ENCODE data around the gene COQ5. TPM values are rescaled to one million over a fixed set of nuclear protein-coding genes. Genes with fewer than 3 reads are reported as not detected.
"Not testable (repeated sequence)": the region's sequence is repeated elsewhere in the genome, so short reads cannot be mapped to it uniquely, and the experiment has no call there.

COQ5 gene
- total RNA-seq, 4 donors from 2014 or later, result 12.1 to 25.3 (median 21.4) TPM

DNA sequence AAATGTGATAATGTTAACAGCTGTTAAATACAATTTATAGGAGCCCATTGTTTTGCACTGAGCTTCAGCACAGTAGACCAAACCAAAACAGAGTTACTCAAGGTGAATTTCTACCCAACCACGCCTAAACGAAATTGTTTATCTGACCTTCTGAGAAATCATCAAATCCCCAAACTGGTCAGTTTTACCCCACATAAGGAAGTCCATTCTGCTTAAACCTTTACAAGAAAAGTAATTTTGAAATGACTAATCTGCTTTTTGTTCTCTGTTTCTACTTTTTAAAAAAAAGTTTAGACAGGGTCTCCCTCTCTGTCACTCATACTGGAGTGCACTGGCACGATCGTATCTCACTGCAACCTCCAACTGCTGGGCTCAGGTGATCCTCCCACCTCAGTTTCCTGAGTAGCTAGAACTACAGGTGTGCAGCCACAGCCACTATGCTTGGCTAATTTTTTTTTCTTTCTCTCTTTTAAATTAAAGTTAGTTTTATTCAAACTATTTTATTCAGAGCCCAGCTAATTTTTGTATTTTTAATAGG is 3.8 kb upstream of the COQ5 start:
- H3K9me3 ChIP-seq, result no peaks in the 10 kb centered on the region
- no peak for TF ChIP-seq POLR2AphosphoS5 (IDR thresholded peaks at IDR 0.05)
- TF ChIP-seq EP300 (IDR thresholded peaks at IDR 0.05), result no peak
- TF ChIP-seq, protein P1, sequence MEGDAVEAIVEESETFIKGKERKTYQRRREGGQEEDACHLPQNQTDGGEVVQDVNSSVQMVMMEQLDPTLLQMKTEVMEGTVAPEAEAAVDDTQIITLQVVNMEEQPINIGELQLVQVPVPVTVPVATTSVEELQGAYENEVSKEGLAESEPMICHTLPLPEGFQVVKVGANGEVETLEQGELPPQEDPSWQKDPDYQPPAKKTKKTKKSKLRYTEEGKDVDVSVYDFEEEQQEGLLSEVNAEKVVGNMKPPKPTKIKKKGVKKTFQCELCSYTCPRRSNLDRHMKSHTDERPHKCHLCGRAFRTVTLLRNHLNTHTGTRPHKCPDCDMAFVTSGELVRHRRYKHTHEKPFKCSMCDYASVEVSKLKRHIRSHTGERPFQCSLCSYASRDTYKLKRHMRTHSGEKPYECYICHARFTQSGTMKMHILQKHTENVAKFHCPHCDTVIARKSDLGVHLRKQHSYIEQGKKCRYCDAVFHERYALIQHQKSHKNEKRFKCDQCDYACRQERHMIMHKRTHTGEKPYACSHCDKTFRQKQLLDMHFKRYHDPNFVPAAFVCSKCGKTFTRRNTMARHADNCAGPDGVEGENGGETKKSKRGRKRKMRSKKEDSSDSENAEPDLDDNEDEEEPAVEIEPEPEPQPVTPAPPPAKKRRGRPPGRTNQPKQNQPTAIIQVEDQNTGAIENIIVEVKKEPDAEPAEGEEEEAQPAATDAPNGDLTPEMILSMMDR (IDR thresholded peaks at IDR 0.05), result no peak
- TF ChIP-seq POLR2A (IDR thresholded peaks at IDR 0.05; ENCODE audit: low read depth), result no peak
- no peak for DNase-seq (ENCODE audit: extremely low spot score)
- no peaks in the 10 kb centered on the region for H3K27me3 ChIP-seq
- whole genome bisulfite sequencing, result 71% methylated on average over 4 of the region's 4 CpGs
- no peak overlapping the region for H3K4me3 ChIP-seq
- H3K27ac ChIP-seq (replicated peaks in 1 of 4), result no peak overlapping the region
- H3K4me1 ChIP-seq, result peaks cover 22 to 47% (median 45%) of the 10 kb centered on the region in 4 donors
- peaks cover 0 to 12% (median 0%) of the 10 kb centered on the region in 4 donors for H3K36me3 ChIP-seq
- intact Hi-C loops (cut with DNase I), result no loop called here

DNA sequence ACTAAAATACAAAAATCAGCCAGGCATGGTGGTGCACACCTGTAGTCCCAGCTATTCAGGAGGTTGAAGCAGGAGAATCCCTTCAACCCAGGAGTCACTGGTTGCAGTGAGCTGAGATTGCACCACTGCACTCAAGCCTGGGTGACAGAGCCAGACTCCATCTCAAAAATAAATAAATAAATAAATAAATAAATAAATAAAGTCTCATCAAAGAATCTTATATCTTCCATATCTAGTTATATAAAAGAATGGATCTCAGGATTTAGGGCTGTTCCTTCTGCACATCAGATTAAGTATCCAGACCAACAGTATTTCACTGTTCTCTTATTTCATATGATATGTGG is 1.4 kb upstream of the COQ5 start:
- intact Hi-C loops (cut with DNase I); H3K27me3 ChIP-seq; DNase-seq (ENCODE audit: extremely low spot score); H3K36me3 ChIP-seq; H3K9me3 ChIP-seq: not testable (repeated sequence)
- peak overlapping the region; percentile 69 to 94 (median 80) for H3K4me3 ChIP-seq
- H3K4me1 ChIP-seq, result peaks cover 0 to 24% (median 22%) of the 10 kb centered on the region in 4 donors
- H3K27ac ChIP-seq (replicated peaks in 1 of 4), result peak overlapping the region; percentile 90 to 95 (median 94)

DNA sequence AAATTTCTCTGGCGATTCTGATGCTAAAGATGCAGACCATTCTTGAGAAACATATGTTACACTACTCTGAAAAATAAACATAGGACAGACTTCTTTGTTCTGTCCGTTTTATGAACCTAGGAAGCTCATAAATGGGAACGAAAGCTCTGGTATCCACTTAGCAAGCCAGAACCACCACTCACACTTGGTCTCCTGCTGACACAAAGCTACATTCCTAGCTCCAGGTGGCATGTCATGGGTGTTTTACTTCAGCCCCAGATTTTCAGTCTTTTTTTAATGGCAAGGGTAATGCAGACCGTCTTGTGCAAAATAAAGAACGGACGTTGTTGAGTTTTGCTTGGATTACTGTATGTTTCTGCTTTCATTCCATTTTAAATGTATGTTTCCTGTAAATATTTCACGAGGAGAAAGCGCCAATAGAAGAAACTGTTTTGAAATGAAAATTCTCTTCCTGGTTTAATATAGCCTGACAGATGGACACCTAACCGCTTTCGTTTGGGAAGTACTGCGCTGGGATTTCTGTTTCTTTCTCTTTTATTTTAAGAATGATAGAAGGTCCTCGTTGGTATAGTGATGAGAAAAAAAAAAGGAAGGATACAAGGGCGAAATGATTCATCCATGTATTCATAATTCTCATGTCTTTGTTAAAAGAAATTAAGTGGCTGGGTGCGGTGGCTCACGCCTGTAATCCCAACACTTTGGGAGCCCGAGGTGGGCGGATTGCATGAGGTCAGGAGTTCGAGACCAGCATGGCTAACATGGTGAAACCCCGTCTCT is 871 bp upstream of the COQ5 start:
- intact Hi-C loops (cut with DNase I), result loop anchor here (2.0 kb wide), 1 partner anchor 33 kb away; the partner anchor contains the start of gene DYNLL1
- H3K27ac ChIP-seq (replicated peaks in 1 of 4), result peak overlapping the region; percentile 90 to 95 (median 94)

DNA sequence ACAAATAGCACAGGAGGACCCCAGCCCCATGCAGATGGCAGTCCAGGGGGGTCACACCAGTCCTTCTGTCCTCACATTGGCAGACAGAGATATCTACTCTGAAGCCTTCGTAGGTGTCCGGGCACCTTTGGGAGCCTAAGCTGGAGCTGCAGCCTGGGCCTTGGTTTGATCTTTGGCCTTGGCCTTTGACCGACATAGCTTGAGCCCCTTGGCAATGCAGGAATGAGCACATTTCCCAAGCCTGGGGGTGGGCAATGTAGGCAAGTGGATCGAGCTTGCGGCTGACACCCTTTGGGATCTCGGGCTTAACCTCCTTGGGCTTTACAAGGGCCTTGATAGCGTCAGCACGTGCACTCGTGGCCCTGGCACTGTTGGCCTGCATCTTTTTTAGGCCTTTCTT is 6.4 kb downstream of the COQ5 start:
- Histone ChIP-seq H3K4me1 (peaks cover 0 to 3% (median 0%) of the 10 kb centered on the region in 4 donors), H3K27me3 (no peaks in the 10 kb centered on the region), H3K9me3 (no peaks in the 10 kb centered on the region), H3K36me3 (peaks cover 0 to 55% (median 21%) of the 10 kb centered on the region in 4 donors), H3K4me3 (no peak overlapping the region), H3K27ac (replicated peaks in 1 of 4) (no peak overlapping the region)
- intact Hi-C loops (cut with DNase I), result no loop called here
- whole genome bisulfite sequencing, result 98% methylated on average over 5 of the region's 9 CpGs
- TF ChIP-seq, protein P1 (IDR thresholded peaks at IDR 0.05), result no peak
- no peak for TF ChIP-seq POLR2A (IDR thresholded peaks at IDR 0.05; ENCODE audit: low read depth)
- no peak for TF ChIP-seq EP300 (IDR thresholded peaks at IDR 0.05)
- no peak for TF ChIP-seq POLR2AphosphoS5 (IDR thresholded peaks at IDR 0.05)
- no peak for DNase-seq (ENCODE audit: extremely low spot score)

More for the DNA sequence above, 871 bp upstream of the COQ5 start:
- WGBS, result 33% methylated on average over 19 of the region's 19 CpGs
- Histone ChIP-seq H3K4me1 (peaks cover 0 to 23% (median 20%) of the 10 kb centered on the region in 4 donors), H3K27me3 (no peaks in the 10 kb centered on the region), H3K36me3 (peaks cover 0 to 6% (median 0%) of the 10 kb centered on the region in 4 donors), H3K4me3 (peak overlapping the region; percentile 69 to 94 (median 80)), H3K9me3 (no peaks in the 10 kb centered on the region)
- peak in 1 of 2 donors; percentile 29 for TF ChIP-seq POLR2AphosphoS5 (IDR thresholded peaks at IDR 0.05)
- TF ChIP-seq, protein P1 (IDR thresholded peaks at IDR 0.05), result peak in 2 of 3 experiments; percentile 16 to 18
- no peak for TF ChIP-seq EP300 (IDR thresholded peaks at IDR 0.05)
- no peak for DNase-seq (ENCODE audit: extremely low spot score)

DNA sequence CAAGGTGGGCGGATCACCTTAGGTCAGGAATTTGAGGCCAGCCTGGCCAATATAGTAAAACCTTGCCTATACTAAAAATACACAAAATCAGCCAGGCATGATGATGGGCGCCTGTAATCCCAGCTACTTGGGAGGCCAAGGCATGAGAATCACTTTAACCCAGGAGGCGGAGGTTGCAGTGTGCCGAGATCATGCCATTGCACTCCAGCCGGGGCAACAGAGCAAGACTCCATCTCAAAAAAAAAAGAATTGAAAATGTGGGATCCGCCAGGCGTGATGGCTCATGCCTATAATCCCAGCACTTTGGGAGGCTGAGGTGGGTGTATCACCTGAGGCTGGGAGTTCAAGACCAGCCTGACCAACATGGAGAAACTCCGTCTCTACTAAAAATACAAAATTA is 9.6 kb downstream of the COQ5 start:
- H3K27me3 ChIP-seq; H3K4me3 ChIP-seq; DNase-seq (ENCODE audit: extremely low spot score); H3K4me1 ChIP-seq; intact Hi-C loops (cut with DNase I); H3K27ac ChIP-seq (replicated peaks in 1 of 4); H3K9me3 ChIP-seq: not testable (repeated sequence)
- H3K36me3 ChIP-seq, result peaks cover 21 to 73% (median 49%) of the 10 kb centered on the region in 4 donors
- WGBS, result 97% methylated on average over 8 of the region's 8 CpGs

Data from esophagus muscularis mucosa (tissue), 4 donors.